Measurements from ENCODE around the gene PRLR.
"Not testable (repeated sequence)": the region's sequence is repeated elsewhere in the genome, so short reads cannot be mapped to it uniquely, and the experiment has no call there.

Gene PRLR

GRCh38 chr5:35122819-35123218, 107.5 kb downstream of the PRLR start:
- DNase-seq, result no peak

DNA sequence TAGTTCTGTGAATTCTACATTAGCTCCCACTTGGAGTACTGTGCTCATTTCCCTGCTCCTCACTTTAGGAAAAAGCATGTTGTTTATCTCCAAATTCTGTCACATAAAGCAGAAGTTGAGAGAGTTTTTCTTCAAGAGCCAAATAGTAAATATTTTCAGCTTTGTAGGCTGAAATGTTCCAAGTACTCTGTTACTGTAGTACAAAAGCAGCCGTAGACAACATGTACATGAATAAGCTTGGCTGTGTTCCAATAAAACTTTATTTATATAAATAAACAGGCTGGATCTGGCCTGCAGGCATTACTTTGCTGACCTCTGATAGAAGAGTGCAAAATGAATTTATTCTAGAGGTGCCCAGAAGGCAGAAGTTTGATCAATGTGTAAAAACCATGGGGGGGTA, 109.6 kb downstream of the PRLR start:
- no peak for DNase-seq

GRCh38 chr5:35117967-35118366, 112.3 kb downstream of the PRLR start:
- no peak for DNase-seq

DNA sequence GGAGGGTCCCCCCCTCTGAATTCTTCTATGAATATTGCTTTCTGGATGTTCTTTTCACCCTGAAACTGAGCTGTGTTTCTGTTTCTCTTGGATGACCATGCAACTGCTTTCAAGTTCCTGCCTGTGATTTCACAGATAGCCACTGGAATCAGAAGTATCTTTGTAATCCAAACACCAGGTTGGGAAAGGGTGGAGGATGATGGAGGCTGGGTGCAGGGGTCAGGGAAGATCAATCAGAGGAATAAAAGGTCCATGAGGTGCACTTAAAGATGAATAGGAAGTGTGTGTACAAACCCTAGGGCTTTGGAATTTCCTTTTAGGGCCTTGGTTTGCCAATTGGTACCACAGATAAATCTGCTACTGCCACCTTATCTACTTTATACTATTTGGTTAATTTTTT, 114.4 kb downstream of the PRLR start:
- no peak for DNase-seq

GRCh38 chr5:35114698-35115097, 115.6 kb downstream of the PRLR start:
- DNase-seq, result no peak

GRCh38 chr5:35112300-35112699, 118.0 kb downstream of the PRLR start:
- DNase-seq, result no peak

DNA sequence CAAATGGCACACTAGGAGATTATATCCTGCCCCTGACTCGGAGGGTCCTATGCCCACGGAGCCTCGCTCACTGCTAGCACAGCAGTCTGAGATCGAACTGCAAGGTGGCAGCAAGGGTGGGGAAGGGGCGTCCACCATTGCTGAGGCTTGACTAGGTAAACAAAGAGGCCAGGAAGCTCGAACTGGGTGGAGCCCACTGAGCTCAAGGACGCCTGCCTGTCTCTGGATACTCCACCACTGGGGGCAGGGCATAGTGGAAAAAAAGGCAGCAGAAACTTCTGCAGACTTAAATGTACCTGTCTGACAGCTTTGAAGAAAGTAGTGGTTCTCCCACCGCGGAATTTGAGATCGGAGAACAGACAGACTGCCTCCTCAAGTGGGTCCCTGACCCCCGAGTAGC, 125.7 kb downstream of the PRLR start:
- DNase-seq, result not testable (repeated sequence)

- no peak for DNase-seq
Measured at GRCh38 chr5:35103637-35104299, 126.5 kb downstream of the PRLR start.

- not testable (repeated sequence) for DNase-seq
Measured at GRCh38 chr5:35101720-35102119, 128.6 kb downstream of the PRLR start.

DNA sequence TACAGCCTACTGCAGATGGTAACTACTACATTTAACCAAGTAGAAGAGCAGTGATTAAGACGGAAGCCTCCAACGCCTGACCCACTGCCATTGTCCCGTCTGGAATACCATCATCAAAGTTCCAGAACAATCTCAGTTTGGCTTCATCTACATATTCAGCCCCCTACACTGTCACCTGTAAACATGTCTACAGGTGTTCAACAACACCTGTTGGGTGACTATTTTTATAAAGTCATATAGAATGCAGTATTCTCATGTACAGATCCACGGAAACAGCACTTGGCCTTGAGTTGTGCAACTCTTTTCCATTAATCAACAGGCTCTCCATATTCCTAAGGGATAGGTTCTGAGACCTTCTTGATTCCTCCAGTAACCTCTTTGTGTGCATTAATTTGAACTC, 129.3 kb downstream of the PRLR start:
- no peak for DNase-seq

DNA sequence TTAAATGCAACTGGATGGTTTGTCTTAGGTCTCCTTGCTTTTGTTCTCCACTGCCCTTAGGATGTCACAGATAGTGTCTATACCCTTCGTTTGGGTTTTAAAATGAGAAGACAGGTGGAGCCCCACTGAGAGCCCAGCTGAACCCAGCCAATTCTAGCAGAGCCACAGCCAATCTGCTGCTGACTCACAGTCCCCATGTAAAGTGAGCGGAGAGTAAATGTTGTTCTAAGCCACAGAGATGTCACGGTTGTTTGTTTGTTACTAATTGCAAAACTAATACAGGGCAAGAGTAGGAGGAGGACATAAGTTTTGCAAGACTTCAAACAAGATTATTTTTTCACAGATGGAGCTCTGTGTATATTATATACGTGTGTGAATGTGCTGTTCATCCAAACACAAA, 132.1 kb downstream of the PRLR start:
- DNase-seq, result no peak

GRCh38 chr5:35096932-35097331, 133.4 kb downstream of the PRLR start:
- DNase-seq, result no peak

DNA sequence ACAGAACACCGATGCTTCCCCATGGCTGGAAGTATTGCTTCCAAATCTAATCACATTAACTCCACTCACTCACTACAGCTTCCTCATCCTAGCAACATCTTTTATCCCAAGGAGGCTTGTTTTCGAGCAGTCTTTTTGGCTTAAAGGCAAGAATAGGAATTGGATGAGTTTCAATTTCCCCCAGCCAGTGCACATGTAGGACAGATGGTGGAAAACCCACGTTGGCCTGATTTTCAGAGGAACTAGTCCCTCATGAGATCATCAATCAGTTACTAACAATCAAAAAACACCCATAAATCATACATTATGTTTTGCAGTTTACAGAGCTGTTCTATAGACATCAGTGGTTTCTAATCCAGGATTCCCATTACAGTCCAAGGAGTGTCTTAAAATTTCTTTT, 134.1 kb downstream of the PRLR start:
- no peak for DNase-seq

DNA sequence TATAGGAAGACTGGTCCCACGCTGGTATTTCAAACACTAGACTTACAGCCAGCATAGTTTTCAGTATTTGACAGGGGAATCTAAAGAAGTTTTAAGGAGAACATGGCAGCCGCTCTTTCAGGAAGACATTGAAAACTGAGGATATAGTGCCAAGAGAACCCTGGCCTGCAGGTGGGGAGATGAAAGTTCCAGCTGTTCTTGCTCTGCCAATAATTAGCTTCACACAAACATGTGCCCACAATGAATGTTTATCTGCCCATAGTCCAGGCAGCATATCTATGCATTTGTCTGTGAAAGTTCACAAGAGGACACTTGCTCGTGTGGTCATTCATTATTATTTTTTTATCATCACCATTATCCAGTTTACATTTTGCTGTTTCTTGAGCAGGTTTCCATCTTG, 134.9 kb downstream of the PRLR start:
- DNase-seq, result no peak

DNA sequence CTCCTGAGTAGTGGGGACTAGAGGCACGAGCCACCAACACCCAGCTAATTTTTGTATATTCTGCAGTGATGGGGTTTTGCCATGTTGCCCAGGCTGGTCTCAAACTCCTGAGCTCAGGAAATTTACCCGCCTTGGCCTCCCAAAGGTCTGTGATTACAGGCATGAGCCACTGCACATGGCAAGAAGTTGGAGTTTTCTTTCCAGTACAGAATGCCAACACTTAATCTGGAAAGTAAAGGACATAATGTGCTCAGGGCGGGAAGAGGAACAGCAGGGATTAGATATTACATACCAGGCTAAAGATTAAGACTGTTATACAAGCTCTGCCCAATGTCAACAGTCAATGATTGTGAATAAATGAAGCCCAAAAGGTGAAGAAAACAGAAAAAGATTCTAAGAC, 135.3 kb downstream of the PRLR start:
- DNase-seq, result no peak

DNA sequence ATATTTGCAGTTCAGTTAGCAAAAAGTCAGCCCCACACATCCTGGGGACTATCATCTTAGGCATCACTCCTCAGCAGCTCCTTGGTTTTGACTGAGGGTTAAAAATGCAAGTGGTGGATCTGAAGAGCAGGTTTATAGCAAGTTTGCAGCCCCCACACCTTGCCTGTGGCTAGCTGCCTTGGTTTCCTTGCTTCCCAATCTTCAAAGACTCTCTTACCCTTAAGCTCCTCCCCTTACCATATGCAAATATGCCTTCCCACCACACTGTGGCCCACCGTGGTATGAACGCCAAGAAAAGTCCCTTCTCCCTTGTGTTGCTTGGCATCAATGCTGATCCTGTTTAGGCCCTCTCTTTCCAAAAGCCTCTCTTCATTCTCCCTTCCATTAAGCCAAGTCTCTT, 137.6 kb downstream of the PRLR start:
- DNase-seq, result no peak

DNA sequence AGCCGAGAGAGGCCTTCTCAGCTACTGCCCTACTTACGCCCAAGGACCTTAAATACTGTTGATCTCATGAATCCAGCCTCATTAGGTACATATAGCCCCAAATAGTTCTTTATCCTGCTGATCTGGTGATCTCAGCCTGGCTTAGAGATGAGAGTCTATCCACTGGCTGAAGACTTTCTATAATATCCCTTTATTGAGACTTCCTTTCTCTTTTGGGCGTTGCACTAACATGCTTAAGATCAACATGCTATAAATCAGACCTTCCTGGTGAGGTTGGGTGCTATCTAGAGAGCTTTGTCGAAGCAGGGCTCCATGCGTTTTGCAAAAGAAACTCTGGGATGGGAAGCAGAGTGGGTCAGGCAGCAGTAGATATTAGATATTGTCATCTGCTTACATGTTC, 138.6 kb downstream of the PRLR start:
- DNase-seq, result no peak

DNA sequence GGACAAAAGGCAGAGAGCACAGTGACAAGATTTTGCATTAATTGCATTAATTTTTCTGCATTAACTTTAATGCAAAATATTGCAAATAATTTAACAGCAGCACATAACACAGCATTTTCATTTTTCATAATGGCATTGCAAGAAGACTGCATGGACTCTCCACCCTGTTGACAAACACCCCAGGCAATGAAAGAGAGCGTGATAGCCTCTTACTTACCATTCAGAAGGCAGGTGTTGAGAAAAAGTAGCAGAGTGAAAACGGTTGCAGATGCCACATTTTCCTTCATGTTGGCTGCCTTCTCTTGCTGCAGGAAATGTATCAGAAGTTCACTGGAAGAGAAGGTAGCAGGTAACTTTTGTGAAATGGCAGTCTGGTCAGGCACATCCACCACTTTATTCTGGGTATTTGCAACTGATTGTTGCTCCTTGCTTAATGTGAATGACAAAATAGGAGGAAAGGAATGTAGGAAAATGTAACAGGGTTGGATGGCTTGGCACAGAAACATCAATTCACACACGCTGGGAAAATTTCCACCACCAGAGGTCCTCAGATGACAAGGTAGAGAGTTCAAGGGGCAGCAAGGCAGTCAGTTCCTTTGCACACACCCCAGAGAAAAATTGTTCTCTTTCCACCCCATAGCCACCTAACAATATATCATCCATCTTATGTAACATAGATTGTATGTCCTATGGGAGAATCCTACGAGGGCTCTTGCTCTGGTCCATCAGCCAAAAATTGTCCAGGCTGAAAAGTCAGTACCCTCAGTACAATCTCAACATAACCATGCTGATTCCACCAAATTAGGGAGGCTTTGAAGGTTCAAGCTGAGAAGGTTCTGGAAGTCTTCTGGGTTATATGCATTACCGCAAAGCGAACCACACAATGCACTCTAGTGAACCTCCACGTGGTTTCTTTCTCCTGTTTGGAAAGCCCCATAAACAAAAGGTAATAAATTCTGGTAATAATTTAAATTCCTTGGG, 140.7 kb downstream of the PRLR start:
- DNase-seq, result no peak

DNA sequence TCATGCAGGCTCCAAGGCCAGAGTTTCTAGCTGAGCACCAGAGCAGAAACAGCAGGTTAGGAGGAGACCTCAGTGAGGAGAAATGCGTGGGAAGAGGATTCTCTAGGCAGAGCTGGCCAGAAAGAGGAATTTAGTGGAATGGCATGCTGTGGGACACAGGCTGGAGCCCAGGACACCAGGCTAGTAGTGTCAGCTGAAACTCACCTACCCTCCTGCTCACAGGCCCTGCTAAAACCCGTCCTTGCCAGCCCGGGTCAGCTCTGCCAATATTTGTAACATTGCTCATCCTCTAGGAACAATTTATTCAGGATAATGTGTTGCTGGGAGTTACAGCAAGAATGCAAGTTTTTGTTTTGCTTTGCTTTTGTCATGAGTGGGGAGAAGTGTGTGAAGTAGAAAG, 142.3 kb downstream of the PRLR start:
- no peak for DNase-seq

DNA sequence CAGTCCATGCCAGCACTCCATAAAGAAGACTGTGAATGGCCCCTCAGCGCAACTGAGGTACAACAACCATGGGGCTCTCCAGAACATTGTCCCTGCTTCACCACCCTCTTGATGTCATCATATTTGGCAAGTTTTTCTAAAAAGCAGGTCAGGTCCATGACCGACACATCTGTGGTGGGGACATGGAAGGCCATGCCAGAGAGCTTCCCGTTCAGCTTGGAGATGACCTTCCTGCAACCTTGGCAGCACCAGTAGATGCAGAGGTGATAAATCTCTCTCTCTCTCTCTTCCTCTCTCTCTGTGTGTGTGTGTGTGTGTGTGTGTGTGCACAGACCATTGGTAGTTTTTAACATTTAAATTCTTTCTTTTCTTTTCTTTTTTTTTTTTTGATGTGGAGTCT, 147.1 kb downstream of the PRLR start:
- no peak for DNase-seq

DNA sequence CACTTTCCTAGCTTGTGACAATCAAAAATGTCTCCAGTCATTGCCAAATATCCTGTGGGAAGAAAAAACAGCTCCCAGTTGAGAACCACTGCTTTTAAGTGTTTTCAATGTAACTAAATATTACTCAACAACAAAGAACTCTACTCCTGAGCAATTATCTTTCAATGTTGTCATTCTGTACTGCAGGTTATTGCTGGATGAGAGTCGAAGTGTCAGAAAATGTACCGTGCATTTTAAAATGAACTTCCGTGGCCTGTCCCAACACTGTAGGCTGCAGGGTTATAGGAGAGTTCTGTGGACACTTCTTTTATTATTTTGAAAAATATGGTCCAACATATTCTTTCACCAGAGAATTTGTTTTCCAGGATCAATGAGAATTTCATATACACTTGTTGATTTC, 147.8 kb downstream of the PRLR start:
- no peak for DNase-seq

- DNase-seq, result no peak
Measured at GRCh38 chr5:35081134-35081533, 149.2 kb downstream of the PRLR start.

GRCh38 chr5:35073160-35073559, 157.1 kb downstream of the PRLR start:
- no peak for DNase-seq

- DNase-seq, result no peak
Measured at GRCh38 chr5:35069188-35069587, 161.1 kb downstream of the PRLR start.

Measured in cerebellar nuclear complex (tissue), 1 donor.